ENCODE data around the gene PTPRC. TPM values are rescaled to one million over a fixed set of nuclear protein-coding genes. Genes with fewer than 3 reads are reported as not detected.

The PTPRC gene
- polyA plus RNA-seq, 1 donor (not counting 4 experiments of a cell fraction or from before 2014, with no cell fraction given), result not detected

GRCh38 chr1:198605406-198605805 lies 33.4 kb upstream of the PTPRC start:
- TF ChIP-seq CTCF (optimal IDR thresholded peaks at IDR 0.05 in 1 of 3, IDR thresholded peaks at IDR 0.05 in 1 of 3, conservative IDR thresholded peaks at IDR 0.05 in 1 of 3; ENCODE audit: extremely low read depth in 1 of 3, insufficient read depth in 2 of 3, low read length in 3 of 3), result no peak
- no peak for TF ChIP-seq EZH2 (IDR thresholded peaks at IDR 0.05; ENCODE audit: low read length)
- no peak for DNase-seq (ENCODE audit: low read depth, low spot score)
- no peaks in the 10 kb centered on the region for H3K36me3 ChIP-seq (ENCODE audit: control insufficient read depth in 2 of 2, extremely low read depth in 1 of 2, insufficient read depth in 2 of 2, low read length in 2 of 2)
- H3K4me1 ChIP-seq (ENCODE audit: control insufficient read depth, extremely low read depth, insufficient read depth, low read length), result peaks cover 18% of the 10 kb centered on the region
- no peak overlapping the region for H2AFZ ChIP-seq (ENCODE audit: control insufficient read depth, low read length)
- peak overlapping the region; percentile 45 for H3K4me2 ChIP-seq (ENCODE audit: control insufficient read depth, extremely low read depth, insufficient read depth, low read depth, low read length)
- no peak overlapping the region for H3K4me3 ChIP-seq (ENCODE audit: control insufficient read depth in 2 of 3, extremely low read depth in 1 of 3, insufficient read depth in 2 of 3, low read depth in 1 of 3, low read length in 3 of 3)
- no peak for FAIRE-seq
- no peaks in the 10 kb centered on the region for H4K20me1 ChIP-seq (ENCODE audit: control insufficient read depth, extremely low read depth, insufficient read depth, low read length)
- H3K27ac ChIP-seq (ENCODE audit: control insufficient read depth, insufficient read depth, low read length), result no peak overlapping the region
- no peak overlapping the region for H3K9ac ChIP-seq (ENCODE audit: control insufficient read depth, extremely low read depth, insufficient read depth, low read length)
- no peaks in the 10 kb centered on the region for H3K9me3 ChIP-seq (ENCODE audit: control insufficient read depth, low read depth, low read length)
- no peaks in the 10 kb centered on the region for H3K9me1 ChIP-seq (ENCODE audit: control insufficient read depth, extremely low read depth, insufficient read depth, low read length)
- no peaks in the 10 kb centered on the region for H3K27me3 ChIP-seq (ENCODE audit: control insufficient read depth, extremely low read depth, insufficient read depth, low read length)
- dilution Hi-C loops (cut with MboI; ENCODE audit: extremely low pct_ligation_motif_present, low sequenced_read_pairs), result no loop called here
- H3K79me2 ChIP-seq (ENCODE audit: control insufficient read depth, insufficient read depth, low read length), result no peaks in the 10 kb centered on the region

- Histone ChIP-seq H3K4me3 (ENCODE audit: control insufficient read depth in 2 of 3, extremely low read depth in 1 of 3, insufficient read depth in 2 of 3, low read depth in 1 of 3, low read length in 3 of 3) (no peak overlapping the region), H3K4me1 (ENCODE audit: control insufficient read depth, extremely low read depth, insufficient read depth, low read length) (peaks cover 18% of the 10 kb centered on the region), H3K9me3 (ENCODE audit: control insufficient read depth, low read depth, low read length) (no peaks in the 10 kb centered on the region), H3K9ac (ENCODE audit: control insufficient read depth, extremely low read depth, insufficient read depth, low read length) (no peak overlapping the region), H3K9me1 (ENCODE audit: control insufficient read depth, extremely low read depth, insufficient read depth, low read length) (no peaks in the 10 kb centered on the region), H3K27me3 (ENCODE audit: control insufficient read depth, extremely low read depth, insufficient read depth, low read length) (no peaks in the 10 kb centered on the region), H3K79me2 (ENCODE audit: control insufficient read depth, insufficient read depth, low read length) (no peaks in the 10 kb centered on the region), H3K36me3 (ENCODE audit: control insufficient read depth in 2 of 2, extremely low read depth in 1 of 2, insufficient read depth in 2 of 2, low read length in 2 of 2) (no peaks in the 10 kb centered on the region), H2AFZ (ENCODE audit: control insufficient read depth, low read length) (no peak overlapping the region), H3K4me2 (ENCODE audit: control insufficient read depth, extremely low read depth, insufficient read depth, low read depth, low read length) (peak overlapping the region; percentile 45), H3K27ac (ENCODE audit: control insufficient read depth, insufficient read depth, low read length) (no peak overlapping the region), H4K20me1 (ENCODE audit: control insufficient read depth, extremely low read depth, insufficient read depth, low read length) (no peaks in the 10 kb centered on the region)
- dilution Hi-C loops (cut with MboI; ENCODE audit: extremely low pct_ligation_motif_present, low sequenced_read_pairs), result no loop called here
- TF ChIP-seq CTCF (optimal IDR thresholded peaks at IDR 0.05 in 1 of 3, IDR thresholded peaks at IDR 0.05 in 1 of 3, conservative IDR thresholded peaks at IDR 0.05 in 1 of 3; ENCODE audit: extremely low read depth in 1 of 3, insufficient read depth in 2 of 3, low read length in 3 of 3) (no peak), EZH2 (IDR thresholded peaks at IDR 0.05; ENCODE audit: low read length) (no peak)
- FAIRE-seq (peak; percentile 60), DNase-seq (ENCODE audit: low read depth, low spot score) (peak; percentile 17)
These were observed 32.8 kb upstream of the PTPRC start for GRCh38 chr1:198606020-198606438.

All from keratinocyte (primary cell).